T follicular helper cell (primary cell): ENCODE measurements around the gene ITPR1.

ENCODE experiments used
- DNase-seq: peaks from one replicate; pipeline ENCODE4 v3.0.0-alpha.2; 2020; ENCODE audit warnings: low read depth

ITPR1 gene

DNA sequence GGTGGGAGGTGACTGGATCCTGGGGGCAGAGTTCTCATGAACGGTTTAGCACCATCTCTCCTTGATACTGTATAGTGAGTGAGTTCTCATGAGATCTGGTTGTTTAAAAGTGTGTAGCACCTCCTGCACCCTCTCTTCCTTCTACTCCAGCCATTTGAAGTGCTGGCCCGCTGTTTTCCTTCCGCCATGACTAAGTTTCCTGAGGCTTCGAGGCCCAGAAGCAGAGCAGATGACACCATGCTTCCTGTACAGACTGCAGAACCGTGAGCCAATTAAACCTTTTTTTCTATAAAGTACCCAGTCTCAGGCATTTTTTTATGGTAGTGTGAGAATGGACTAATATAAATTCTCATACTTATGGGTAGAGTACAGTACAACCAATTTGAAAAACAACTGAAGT lies 362.5 kb downstream of the ITPR1 start:
- no peak for DNase-seq

GRCh38 chr3:4856136-4856535 lies 363.0 kb downstream of the ITPR1 start:
- DNase-seq: no peak

GRCh38 chr3:4856564-4856963 lies 363.4 kb downstream of the ITPR1 start:
- DNase-seq: no peak

- DNase-seq: no peak
These were observed 363.8 kb downstream of the ITPR1 start for GRCh38 chr3:4856986-4857385.

- DNase-seq: no peak
These were observed 366.6 kb downstream of the ITPR1 start for GRCh38 chr3:4859788-4860187.

DNA sequence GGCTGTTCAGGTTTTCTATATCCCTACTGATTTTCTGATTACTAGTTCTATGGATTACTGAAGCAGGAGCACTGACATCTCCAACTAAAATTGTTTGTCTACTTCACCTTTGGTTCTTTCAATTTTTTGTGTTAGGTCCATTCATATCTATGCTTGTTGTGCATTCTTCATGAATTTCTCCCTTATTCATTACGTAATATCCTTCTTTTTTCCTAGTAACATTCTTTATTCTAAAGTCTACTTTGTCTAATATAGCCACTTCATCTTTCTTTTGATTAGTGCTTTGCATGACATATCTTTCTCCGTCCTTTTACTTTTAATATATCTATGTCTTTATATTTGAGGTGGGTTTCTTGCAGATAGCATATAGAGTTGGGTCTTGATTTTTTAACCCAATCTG lies 369.8 kb downstream of the ITPR1 start:
- DNase-seq: no peak

DNA sequence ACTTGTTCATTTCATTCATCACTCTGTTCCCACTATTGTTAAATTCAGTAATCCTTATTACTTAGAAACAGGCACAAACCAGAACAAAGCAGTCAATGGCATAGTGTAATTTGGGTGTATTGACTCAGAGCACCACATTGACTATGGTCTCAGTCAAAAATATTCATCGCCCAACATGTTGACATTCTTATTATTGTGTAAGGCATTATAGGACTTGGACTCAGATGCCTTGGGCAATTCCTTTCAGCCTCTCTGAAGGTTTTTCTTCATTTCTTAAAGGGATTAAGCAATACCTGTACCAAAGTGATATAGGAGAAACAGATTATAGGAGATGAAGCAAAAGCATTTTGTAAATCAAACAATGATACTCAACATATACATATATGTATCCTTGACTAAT lies 371.4 kb downstream of the ITPR1 start:
- DNase-seq: no peak

DNA sequence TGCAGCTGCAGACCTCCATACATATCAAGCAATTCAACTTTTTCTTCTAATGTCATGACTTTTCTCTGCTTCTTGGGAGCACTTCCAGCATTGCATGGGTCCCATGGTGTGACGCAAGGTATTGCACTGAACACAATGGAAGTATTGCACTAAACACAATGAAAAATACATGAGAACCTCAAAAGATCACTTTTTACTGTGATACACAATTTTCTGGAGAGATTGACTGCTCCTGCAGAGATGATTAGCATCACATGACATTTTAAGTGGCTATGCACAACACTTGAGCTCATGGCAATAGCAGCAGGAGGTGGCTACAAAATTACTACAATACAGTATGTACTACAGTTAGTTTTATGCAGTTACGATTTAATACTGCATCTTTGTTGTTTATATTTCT lies 372.6 kb downstream of the ITPR1 start:
- DNase-seq: no peak

DNA sequence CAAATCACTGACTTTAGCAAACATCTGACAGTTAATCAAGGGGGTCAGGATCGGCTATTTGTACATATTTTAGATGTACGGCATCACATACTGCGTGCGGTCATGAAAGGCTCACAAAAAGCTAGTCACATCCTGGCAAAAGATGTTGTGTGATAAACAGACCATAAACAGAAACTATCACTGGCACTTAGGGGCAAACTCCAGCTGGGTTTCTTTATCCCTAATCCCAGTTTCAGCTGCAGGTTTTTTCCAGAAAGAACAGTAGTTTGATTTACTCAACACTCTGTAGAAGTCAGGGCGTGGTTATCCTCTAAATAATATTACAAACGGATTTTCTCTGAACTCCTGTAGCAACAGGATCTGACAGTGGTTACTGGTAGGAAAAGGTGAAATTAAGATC lies 373.7 kb downstream of the ITPR1 start:
- no peak for DNase-seq

DNA sequence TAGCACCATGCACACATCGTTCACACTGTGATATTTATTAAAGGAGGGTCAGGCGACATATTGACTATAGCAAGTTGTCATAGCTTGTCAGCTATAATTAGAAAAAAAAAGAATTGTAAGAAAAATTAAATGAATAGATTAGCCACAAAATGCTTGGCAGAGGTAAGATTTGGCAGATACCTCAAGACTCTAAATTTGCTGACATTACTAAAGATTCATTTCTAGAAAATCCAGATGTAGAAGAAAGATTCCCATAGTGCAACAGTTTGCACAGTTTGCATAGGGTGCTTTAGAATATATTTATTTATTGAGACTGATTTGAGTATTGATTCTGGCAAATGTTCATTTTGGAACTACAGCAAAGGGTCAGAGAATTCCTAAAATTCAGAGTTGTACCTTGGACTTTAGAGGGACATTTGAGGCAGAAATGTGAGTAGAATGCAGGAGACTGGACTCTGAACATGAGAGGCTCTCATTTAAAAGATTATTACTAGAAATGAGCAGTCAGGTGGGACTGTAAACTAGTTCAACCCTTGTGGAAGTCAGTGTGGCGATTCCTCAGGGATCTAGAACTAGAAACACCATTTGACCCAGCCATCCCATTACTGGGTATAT lies 384.1 kb downstream of the ITPR1 start:
- DNase-seq: no peak

DNA sequence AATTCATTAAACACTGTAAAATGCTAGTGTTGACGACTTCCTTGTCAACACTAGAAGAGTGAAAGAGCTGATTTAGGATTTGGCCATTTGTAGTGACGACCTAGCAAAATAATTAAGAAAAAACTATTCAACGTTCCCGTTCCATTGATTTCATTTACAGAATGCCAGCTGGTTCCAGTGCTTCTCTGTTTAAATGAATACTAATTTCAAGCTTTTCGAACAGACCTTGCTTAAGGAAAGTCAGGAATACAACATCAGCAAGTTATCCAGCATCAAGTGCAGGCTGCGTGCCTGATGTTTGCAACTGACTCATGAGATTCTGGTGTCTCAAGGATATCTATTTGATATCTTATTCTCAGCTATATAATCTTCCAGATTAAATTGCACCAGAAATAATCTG lies 387.7 kb downstream of the ITPR1 start:
- no peak for DNase-seq

- DNase-seq: no peak
These were observed 389.4 kb downstream of the ITPR1 start for GRCh38 chr3:4882548-4882947.

- DNase-seq: no peak
These were observed 389.9 kb downstream of the ITPR1 start for GRCh38 chr3:4883011-4883410.

DNA sequence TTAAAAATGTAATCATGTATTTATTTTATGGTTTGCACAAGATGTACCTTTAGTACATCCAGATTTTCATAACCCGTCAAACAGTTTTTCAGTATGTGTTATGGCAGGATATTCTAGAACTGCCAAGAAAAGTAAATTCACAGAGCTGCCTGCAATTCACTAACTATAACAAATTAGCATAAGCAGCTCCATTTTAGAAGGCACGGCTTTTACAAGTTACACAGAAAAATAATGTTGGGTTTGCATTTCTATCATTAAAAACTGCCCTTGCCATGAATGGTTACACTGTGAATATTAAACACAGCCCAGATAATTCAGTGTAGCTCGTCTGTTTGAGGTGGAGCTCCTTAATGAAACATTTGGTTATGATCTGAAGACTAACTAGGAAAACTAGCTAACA lies 391.7 kb downstream of the ITPR1 start:
- DNase-seq: no peak

DNA sequence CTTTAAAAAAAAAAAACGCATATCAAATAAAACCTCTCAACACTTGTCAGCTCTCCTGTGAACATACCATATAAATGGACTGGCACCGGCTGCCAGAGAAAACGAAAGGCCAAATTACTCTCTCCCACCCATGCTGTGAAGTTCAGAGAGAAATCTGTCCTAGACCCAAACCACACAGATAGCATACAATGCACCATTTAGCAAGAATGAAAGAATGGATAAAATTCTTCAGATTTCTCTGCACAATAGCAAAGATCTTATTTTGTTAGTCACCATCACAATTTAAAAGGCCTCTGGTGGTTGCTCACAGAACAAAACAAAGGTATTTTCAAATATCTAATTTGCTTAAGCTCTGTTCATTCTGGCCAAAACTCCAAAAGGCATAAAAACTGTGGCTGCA lies 392.2 kb downstream of the ITPR1 start:
- DNase-seq: no peak

DNA sequence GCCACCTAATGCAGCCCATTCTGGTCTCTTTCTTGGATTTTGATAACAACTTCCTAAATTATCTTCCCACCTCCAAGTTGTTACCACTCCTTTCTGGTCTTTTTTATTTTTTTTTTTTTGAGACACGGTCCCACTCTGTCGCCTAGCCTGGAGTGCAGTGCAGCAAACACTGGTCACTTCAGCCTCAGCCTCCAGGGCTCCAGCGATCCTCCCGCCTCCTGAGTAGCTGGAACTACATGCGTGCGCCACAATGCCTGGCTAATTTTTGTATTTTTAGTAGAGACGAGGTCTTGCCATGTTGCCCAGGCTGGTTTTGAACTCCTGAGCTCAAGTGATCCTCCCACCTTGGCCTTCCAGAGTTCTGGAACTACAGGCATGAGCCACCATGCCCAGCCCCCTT lies 393.3 kb downstream of the ITPR1 start:
- no peak for DNase-seq

DNA sequence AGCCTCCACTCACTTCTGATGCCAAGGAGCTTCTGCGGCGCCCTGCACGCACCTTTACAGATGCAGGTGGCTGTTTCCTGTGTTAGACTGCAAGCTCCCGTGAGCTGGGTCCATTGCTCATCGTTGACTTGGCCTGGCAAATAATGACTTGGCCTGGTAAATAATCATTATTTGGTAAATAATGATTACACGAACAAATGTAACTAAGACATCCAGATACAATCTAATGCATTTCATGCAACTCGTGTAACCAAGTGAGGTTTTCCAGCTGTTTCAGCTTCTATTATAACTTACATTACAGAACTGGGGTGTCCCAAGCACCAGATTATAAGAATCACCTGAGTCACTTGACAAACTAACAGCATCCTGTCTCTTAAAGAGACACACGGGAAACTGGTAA lies 394.0 kb downstream of the ITPR1 start:
- DNase-seq: no peak

DNA sequence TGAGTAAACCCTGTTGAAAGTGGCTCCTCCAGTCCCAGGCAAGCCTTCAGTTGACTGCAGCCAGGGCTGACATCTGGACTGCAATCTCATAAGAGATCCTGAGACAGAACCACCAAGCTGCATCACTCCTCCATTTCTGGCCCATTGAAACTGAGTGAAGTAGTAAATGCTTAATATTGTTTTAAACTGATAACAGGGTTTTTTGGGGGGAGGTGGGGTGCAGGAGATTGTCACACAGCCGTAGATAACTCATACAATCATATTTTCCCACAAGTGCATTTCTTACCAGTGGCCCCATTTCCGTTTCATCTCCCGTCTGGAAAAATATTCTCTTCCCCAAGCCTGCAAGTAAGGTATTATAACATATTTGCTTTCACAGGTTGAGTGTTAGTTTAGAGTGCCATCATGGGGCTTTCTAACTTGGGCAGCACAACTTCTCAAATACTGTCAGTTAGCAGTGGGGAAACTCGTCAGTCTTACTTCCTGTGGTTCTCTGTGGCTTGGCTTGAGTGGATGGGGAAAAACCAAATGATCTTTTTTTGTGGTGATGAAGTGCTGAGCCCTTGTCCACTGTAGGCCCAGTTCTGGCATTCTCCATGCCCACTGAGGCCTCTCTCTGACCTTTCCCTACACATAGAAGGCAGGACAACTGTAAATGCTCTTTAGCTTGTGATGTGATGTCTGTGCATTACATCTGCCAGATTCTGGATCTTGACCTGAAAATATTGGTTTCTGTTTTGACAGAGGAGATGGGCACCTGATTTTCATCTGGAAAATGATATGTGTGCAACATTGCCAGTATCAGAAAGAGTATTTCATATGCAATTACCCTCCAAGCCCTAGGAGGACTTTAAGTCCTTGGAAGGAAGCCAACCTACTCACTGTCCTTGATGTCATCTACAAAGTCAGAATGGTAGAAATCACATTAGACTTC lies 396.0 kb downstream of the ITPR1 start:
- DNase-seq: no peak

GRCh38 chr3:4889896-4890295 lies 396.7 kb downstream of the ITPR1 start:
- DNase-seq: no peak

DNA sequence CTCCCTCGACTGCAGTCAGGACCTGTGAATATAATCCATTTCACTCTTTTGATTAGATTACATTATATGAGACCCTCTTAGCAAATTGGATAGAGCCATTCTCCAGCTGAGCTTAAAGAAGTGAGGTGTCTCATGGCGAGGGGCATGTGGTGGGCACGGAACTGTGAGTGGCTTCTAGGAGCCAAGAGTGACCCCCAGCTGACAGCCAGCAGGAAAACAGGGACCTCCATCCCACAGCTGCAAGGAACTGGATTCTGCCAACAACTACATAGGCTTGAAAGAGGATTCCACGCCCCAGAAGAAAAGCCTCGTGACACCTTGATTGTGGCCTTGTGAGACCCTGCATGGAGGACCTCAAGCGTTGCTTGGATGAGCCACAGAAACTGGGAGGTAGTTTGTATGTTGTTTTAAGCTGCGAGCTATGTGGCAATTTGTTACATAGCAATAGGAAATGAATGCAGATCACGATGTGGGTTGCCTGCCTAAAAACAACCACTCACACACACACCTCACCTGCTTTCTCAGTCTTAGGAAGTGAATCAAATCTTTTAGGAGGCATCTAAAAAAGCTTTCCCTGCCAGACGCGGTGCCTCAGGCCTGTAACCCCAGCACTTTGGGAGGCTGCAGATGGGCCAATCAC lies 401.9 kb downstream of the ITPR1 start:
- no peak for DNase-seq

- DNase-seq: no peak
These were observed 402.7 kb downstream of the ITPR1 start for GRCh38 chr3:4895838-4896237.
